ENCODE results near the gene PDP2.
"Not testable (repeated sequence)": the region's sequence is repeated elsewhere in the genome, so short reads cannot be mapped to it uniquely, and the experiment has no call there.

PDP2 gene

DNA sequence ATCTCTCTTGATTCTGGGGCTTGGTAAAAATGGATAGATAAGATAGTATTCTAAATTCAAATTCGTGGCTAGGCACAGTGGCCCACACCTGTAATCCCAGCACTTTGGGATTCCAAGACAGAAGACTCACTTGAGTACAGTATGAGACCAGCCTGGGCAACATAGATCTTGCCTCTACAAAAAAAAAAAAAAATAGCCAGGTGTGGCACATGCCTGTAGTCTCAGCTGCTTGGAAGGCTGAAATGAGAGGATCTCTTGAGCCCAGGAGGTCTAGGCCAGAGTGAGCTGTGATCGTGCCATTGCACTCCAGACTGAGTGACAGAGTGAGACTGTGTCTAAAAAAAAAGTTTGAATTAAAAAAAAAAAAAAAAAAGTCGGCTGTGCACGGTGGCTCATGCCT lies 9.3 kb downstream of the PDP2 start:
- no peak overlapping the region for H3K9ac ChIP-seq (ENCODE audit: low read depth, low read length)
- no peak overlapping the region for H3K4me2 ChIP-seq (ENCODE audit: low read length)
- peaks cover 25% of the 10 kb centered on the region for H3K36me3 ChIP-seq (ENCODE audit: insufficient read depth, low read length)
- H3K9me3 ChIP-seq (replicated peaks; ENCODE audit: low read length): no peaks in the 10 kb centered on the region
- no peaks in the 10 kb centered on the region for H3K27me3 ChIP-seq (ENCODE audit: control insufficient read depth, insufficient read depth, low read length)
- no peak overlapping the region for H3K4me3 ChIP-seq (ENCODE audit: low read length)
- H3K4me1 ChIP-seq (ENCODE audit: control insufficient read depth, insufficient read depth, low read length): peaks cover 9% of the 10 kb centered on the region

DNA sequence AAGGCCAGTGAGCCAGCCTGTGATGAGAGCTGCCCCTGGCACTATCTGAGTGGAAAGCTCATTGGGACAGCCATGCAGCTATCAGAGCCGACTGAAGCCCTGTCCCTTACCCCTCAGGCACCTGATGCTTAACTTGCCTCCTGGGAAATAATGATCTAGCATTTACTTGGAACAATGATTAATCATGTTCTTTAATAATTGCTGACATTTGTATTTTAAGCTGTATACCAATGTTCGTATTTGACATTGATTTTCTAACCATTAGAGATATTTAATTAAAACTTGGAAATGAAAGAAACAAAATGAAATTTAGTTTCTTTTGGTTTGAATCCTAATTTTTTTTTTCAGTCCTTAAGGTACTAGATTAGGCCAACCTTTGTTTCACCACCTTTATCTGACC lies 10.5 kb downstream of the PDP2 start:
- H3K4me3 ChIP-seq (ENCODE audit: low read length): no peak overlapping the region

DNA sequence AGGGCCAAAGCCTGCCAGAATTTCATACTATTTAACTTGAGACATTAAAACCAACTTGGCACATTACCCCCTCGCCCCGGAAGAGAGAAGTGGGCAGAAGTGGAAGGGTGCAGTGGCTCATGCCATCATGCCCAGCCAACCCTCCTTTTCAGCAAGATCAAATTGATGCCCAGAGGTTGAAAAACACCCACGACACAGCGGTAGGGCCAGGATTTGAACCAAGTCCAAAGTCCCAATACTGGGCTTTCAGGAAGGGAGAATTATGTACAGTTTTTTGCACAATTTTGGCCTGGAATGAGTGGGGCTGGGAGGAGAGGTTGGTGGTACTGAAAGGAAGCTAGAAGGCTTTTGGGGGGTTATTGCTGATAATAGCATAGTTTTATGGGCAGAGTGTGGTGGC lies 11.0 kb downstream of the PDP2 start:
- Histone ChIP-seq H3K9ac (ENCODE audit: low read depth, low read length) (no peak overlapping the region), H3K36me3 (ENCODE audit: insufficient read depth, low read length) (peaks cover 9% of the 10 kb centered on the region), H3K9me3 (replicated peaks; ENCODE audit: low read length) (no peaks in the 10 kb centered on the region), H3K4me1 (ENCODE audit: control insufficient read depth, insufficient read depth, low read length) (peaks cover 6% of the 10 kb centered on the region), H3K4me3 (ENCODE audit: low read length) (no peak overlapping the region), H3K4me2 (ENCODE audit: low read length) (no peak overlapping the region), H3K27me3 (ENCODE audit: control insufficient read depth, insufficient read depth, low read length) (no peaks in the 10 kb centered on the region)

More for the DNA sequence above, 10.5 kb downstream of the PDP2 start:
- Histone ChIP-seq H3K9me3 (replicated peaks; ENCODE audit: low read length) (no peaks in the 10 kb centered on the region), H3K4me2 (ENCODE audit: low read length) (no peak overlapping the region), H3K27me3 (ENCODE audit: control insufficient read depth, insufficient read depth, low read length) (no peaks in the 10 kb centered on the region), H3K4me1 (ENCODE audit: control insufficient read depth, insufficient read depth, low read length) (peaks cover 9% of the 10 kb centered on the region), H3K9ac (ENCODE audit: low read depth, low read length) (no peak overlapping the region), H3K36me3 (ENCODE audit: insufficient read depth, low read length) (peaks cover 13% of the 10 kb centered on the region)

- Histone ChIP-seq H3K4me1 (ENCODE audit: control insufficient read depth, insufficient read depth, low read length) (peaks cover 1% of the 10 kb centered on the region), H3K27me3 (ENCODE audit: control insufficient read depth, insufficient read depth, low read length) (no peaks in the 10 kb centered on the region), H3K4me3 (ENCODE audit: low read length) (no peak overlapping the region), H3K36me3 (ENCODE audit: insufficient read depth, low read length) (peaks cover 6% of the 10 kb centered on the region), H3K4me2 (ENCODE audit: low read length) (no peak overlapping the region), H3K9ac (ENCODE audit: low read depth, low read length) (no peak overlapping the region), H3K9me3 (replicated peaks; ENCODE audit: low read length) (no peaks in the 10 kb centered on the region)
These were observed 11.5 kb downstream of the PDP2 start for GRCh38 chr16:66891797-66892196.

- Histone ChIP-seq H3K36me3 (ENCODE audit: insufficient read depth, low read length) (peaks cover 3% of the 10 kb centered on the region), H3K4me1 (ENCODE audit: control insufficient read depth, insufficient read depth, low read length) (no peaks in the 10 kb centered on the region), H3K4me2 (ENCODE audit: low read length) (no peak overlapping the region), H3K9ac (ENCODE audit: low read depth, low read length) (no peak overlapping the region), H3K27me3 (ENCODE audit: control insufficient read depth, insufficient read depth, low read length) (no peaks in the 10 kb centered on the region), H3K9me3 (replicated peaks; ENCODE audit: low read length) (no peaks in the 10 kb centered on the region), H3K4me3 (ENCODE audit: low read length) (no peak overlapping the region)
These were observed 13.7 kb downstream of the PDP2 start for GRCh38 chr16:66894055-66894454.

DNA sequence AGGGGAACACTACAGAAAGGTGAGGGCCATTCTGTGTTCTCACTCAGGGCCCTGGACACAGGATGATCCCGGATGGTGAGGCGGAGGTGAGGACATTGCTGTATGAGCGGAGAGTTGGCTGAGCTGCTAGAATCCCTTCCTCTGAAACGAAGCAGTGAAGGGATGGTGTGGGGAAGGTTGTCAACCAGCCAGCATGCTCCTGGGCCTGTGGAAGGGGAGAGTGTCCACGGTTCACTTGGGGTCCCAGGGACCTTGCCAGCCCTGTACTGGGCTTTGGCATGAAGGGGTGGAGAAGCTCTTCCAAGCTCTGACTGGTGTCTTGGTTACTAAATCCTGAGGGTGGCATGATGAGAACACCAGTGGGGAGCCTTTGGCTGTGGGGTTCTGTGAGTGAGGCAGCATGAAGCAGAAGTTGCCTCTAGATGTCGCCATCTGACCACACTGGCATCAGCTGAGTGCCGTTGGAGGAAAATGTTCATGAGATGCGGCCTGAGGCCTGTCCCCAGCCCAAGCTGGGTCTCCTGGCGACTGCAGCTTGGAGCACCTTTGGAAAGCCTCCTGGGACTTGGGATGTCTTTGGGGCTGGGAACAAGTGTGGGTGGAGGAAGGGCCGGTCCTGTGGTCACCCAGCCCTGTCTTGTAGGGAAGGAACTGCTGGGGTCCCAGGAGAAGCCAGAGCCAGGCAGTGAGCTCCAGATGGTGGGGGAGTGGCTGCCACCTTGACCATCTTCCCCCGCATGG lies 14.8 kb downstream of the PDP2 start:
- Histone ChIP-seq H3K9ac (ENCODE audit: low read depth, low read length) (no peak overlapping the region), H3K4me3 (ENCODE audit: low read length) (no peak overlapping the region), H3K4me1 (ENCODE audit: control insufficient read depth, insufficient read depth, low read length) (peaks cover 9% of the 10 kb centered on the region), H3K36me3 (ENCODE audit: insufficient read depth, low read length) (peaks cover 3% of the 10 kb centered on the region), H3K4me2 (ENCODE audit: low read length) (no peak overlapping the region), H3K9me3 (replicated peaks; ENCODE audit: low read length) (no peaks in the 10 kb centered on the region), H3K27me3 (ENCODE audit: control insufficient read depth, insufficient read depth, low read length) (no peaks in the 10 kb centered on the region)

- H3K9ac ChIP-seq (ENCODE audit: low read depth, low read length): peak overlapping the region; percentile 2
- H3K36me3 ChIP-seq (ENCODE audit: insufficient read depth, low read length): peaks cover 3% of the 10 kb centered on the region
These were observed 15.3 kb downstream of the PDP2 start for GRCh38 chr16:66895689-66895979.

GRCh38 chr16:66895999-66896398 lies 15.7 kb downstream of the PDP2 start:
- Histone ChIP-seq H3K4me2 (ENCODE audit: low read length) (no peak overlapping the region), H3K4me3 (ENCODE audit: low read length) (no peak overlapping the region), H3K9me3 (replicated peaks; ENCODE audit: low read length) (no peaks in the 10 kb centered on the region), H3K27me3 (ENCODE audit: control insufficient read depth, insufficient read depth, low read length) (no peaks in the 10 kb centered on the region), H3K4me1 (ENCODE audit: control insufficient read depth, insufficient read depth, low read length) (peaks cover 13% of the 10 kb centered on the region), H3K9ac (ENCODE audit: low read depth, low read length) (peak overlapping the region; percentile 2), H3K36me3 (ENCODE audit: insufficient read depth, low read length) (peaks cover 2% of the 10 kb centered on the region)

More at GRCh38 chr16:66895689-66895979, 15.3 kb downstream of the PDP2 start:
- H3K27me3 ChIP-seq (ENCODE audit: control insufficient read depth, insufficient read depth, low read length): no peaks in the 10 kb centered on the region
- no peaks in the 10 kb centered on the region for H3K9me3 ChIP-seq (replicated peaks; ENCODE audit: low read length)
- H3K4me2 ChIP-seq (ENCODE audit: low read length): no peak overlapping the region
- H3K4me1 ChIP-seq (ENCODE audit: control insufficient read depth, insufficient read depth, low read length): peaks cover 13% of the 10 kb centered on the region
- no peak overlapping the region for H3K4me3 ChIP-seq (ENCODE audit: low read length)

GRCh38 chr16:66896682-66897081 lies 16.4 kb downstream of the PDP2 start:
- not testable (repeated sequence) for H3K4me2 ChIP-seq (ENCODE audit: low read length); H3K27me3 ChIP-seq (ENCODE audit: control insufficient read depth, insufficient read depth, low read length); H3K36me3 ChIP-seq (ENCODE audit: insufficient read depth, low read length); H3K4me3 ChIP-seq (ENCODE audit: low read length); H3K9me3 ChIP-seq (replicated peaks; ENCODE audit: low read length); H3K9ac ChIP-seq (ENCODE audit: low read depth, low read length)
- peaks cover 13% of the 10 kb centered on the region for H3K4me1 ChIP-seq (ENCODE audit: control insufficient read depth, insufficient read depth, low read length)

GRCh38 chr16:66898207-66898606 lies 17.9 kb downstream of the PDP2 start:
- no peaks in the 10 kb centered on the region for H3K27me3 ChIP-seq (ENCODE audit: control insufficient read depth, insufficient read depth, low read length)
- no peak overlapping the region for H3K4me3 ChIP-seq (ENCODE audit: low read length)
- H3K36me3 ChIP-seq (ENCODE audit: insufficient read depth, low read length): no peaks in the 10 kb centered on the region
- H3K9me3 ChIP-seq (replicated peaks; ENCODE audit: low read length): no peaks in the 10 kb centered on the region
- H3K9ac ChIP-seq (ENCODE audit: low read depth, low read length): no peak overlapping the region
- H3K4me1 ChIP-seq (ENCODE audit: control insufficient read depth, insufficient read depth, low read length): peaks cover 13% of the 10 kb centered on the region
- H3K4me2 ChIP-seq (ENCODE audit: low read length): no peak overlapping the region

DNA sequence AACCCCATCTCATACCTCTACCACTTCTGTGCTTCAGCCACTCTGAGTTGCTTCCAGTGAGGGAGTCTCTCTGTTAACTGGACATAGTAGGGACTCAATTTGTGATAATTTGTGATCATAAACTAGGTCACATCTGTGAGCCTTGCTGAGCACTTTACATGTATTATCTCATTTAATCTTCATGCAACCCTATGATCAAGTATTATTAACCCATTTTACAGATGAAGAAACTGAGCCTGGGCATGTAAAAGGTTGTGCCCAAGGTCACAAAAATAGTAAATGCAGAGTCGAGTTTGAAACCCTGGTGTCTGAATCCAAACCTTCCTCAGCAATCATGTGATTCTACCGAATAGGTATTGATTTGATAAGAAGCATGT lies 18.6 kb downstream of the PDP2 start:
- H3K9ac ChIP-seq (ENCODE audit: low read depth, low read length): no peak overlapping the region
- H3K4me2 ChIP-seq (ENCODE audit: low read length): no peak overlapping the region
- H3K36me3 ChIP-seq (ENCODE audit: insufficient read depth, low read length): no peaks in the 10 kb centered on the region
- H3K4me1 ChIP-seq (ENCODE audit: control insufficient read depth, insufficient read depth, low read length): peaks cover 13% of the 10 kb centered on the region
- no peaks in the 10 kb centered on the region for H3K27me3 ChIP-seq (ENCODE audit: control insufficient read depth, insufficient read depth, low read length)
- no peak overlapping the region for H3K4me3 ChIP-seq (ENCODE audit: low read length)
- H3K9me3 ChIP-seq (replicated peaks; ENCODE audit: low read length): no peaks in the 10 kb centered on the region

- no peaks in the 10 kb centered on the region for H3K27me3 ChIP-seq (ENCODE audit: control insufficient read depth, insufficient read depth, low read length)
- H3K9ac ChIP-seq (ENCODE audit: low read depth, low read length): no peak overlapping the region
- H3K4me3 ChIP-seq (ENCODE audit: low read length): no peak overlapping the region
- H3K4me2 ChIP-seq (ENCODE audit: low read length): peak overlapping the region; percentile 39
- no peaks in the 10 kb centered on the region for H3K36me3 ChIP-seq (ENCODE audit: insufficient read depth, low read length)
- H3K9me3 ChIP-seq (replicated peaks; ENCODE audit: low read length): no peaks in the 10 kb centered on the region
- peaks cover 13% of the 10 kb centered on the region for H3K4me1 ChIP-seq (ENCODE audit: control insufficient read depth, insufficient read depth, low read length)
These were observed 19.1 kb downstream of the PDP2 start for GRCh38 chr16:66899310-66899944.
